HFFc6 (cell line): ENCODE results near the gene TBK1. TPM values are rescaled to one million over a fixed set of nuclear protein-coding genes. Genes with fewer than 3 reads are reported as not detected.

Experiments
- DNase-seq: peaks from one replicate; pipeline ENCODE4 v3.0.0-alpha.2; 2018
- H3K27ac Mint-ChIP-seq: 2 replicates; pipeline ENCODE4 v1.8.0; 2020; ENCODE audit warnings: mild to moderate bottlenecking, mixed read lengths
- H3K27me3 Mint-ChIP-seq: 2 replicates; pipeline ENCODE4 v1.8.0; 2021; ENCODE audit warnings: mild to moderate bottlenecking, moderate library complexity, mixed read lengths; ENCODE audit not compliant: insufficient read depth
- H3K36me3 Mint-ChIP-seq: 2 replicates; pipeline ENCODE4 v1.8.0; 2021; ENCODE audit warnings: low read depth, mixed read lengths
- H3K4me1 Mint-ChIP-seq: 2 replicates; pipeline ENCODE4 v1.8.0; 2020; ENCODE audit warnings: low read depth, mixed read lengths
- H3K4me3 Mint-ChIP-seq: 2 replicates; pipeline ENCODE4 v1.8.0; 2020; ENCODE audit warnings: mild to moderate bottlenecking, moderate library complexity, mixed read lengths
- H3K9me3 Mint-ChIP-seq: 2 replicates; pipeline ENCODE4 v1.8.0; 2020; ENCODE audit warnings: mild to moderate bottlenecking, mixed read lengths
- CTCF ChIP-seq: fragments of 200-600 bp; sonication (generic); IDR thresholded peaks from 2 replicates; pipeline ENCODE4 v1.5.0; 2021; ENCODE audit warnings: antibody characterized with exemption, mild to moderate bottlenecking
- total RNA-seq, 6 experiments: library from RNA; stranded (reverse); fragmentation: NEBNext Ultra II Directional; extraction: Animal tissue kit (Norgen Biotek cat#: 25700); gene quantifications; 2 replicates in 1 of 6; 3 replicates in 5 of 6; pipeline ENCODE4 v1.2.3, GENCODE V29; 2021

Gene TBK1
- total RNA-seq, 6 experiments from 2014 or later: 20.2 to 23.8 (median 21.0) TPM

GRCh38 chr12:64433915-64434314 is 18.0 kb upstream of the TBK1 start:
- no peak for TF ChIP-seq CTCF
- Mint-ChIP-seq H3K27ac (no peak overlapping the region), H3K4me1 (peaks cover 23% of the 10 kb centered on the region), H3K27me3 (no peaks in the 10 kb centered on the region), H3K9me3 (no peaks in the 10 kb centered on the region), H3K4me3 (no peak overlapping the region), H3K36me3 (peaks cover 73% of the 10 kb centered on the region)
- DNase-seq: no peak

- H3K4me1 Mint-ChIP-seq: no peaks in the 10 kb centered on the region
- no peak for DNase-seq
- TF ChIP-seq CTCF: no peak
- no peak overlapping the region for H3K27ac Mint-ChIP-seq
- no peaks in the 10 kb centered on the region; the same call in 1 of the 2 replicates for H3K27me3 Mint-ChIP-seq
- H3K36me3 Mint-ChIP-seq: peaks cover 41% of the 10 kb centered on the region
- no peak overlapping the region for H3K4me3 Mint-ChIP-seq
- H3K9me3 Mint-ChIP-seq: no peaks in the 10 kb centered on the region
Observed at GRCh38 chr12:64440100-64440499, 11.8 kb upstream of the TBK1 start.

- Mint-ChIP-seq H3K4me3 (no peak overlapping the region), H3K9me3 (no peaks in the 10 kb centered on the region), H3K27ac (no peak overlapping the region), H3K27me3 (no peaks in the 10 kb centered on the region; the same call in 1 of the 2 replicates), H3K4me1 (peaks cover 8% of the 10 kb centered on the region), H3K36me3 (peaks cover 31% of the 10 kb centered on the region)
- DNase-seq: no peak
- no peak for TF ChIP-seq CTCF
Observed at GRCh38 chr12:64445490-64445889, 6.4 kb upstream of the TBK1 start.

- Mint-ChIP-seq H3K36me3 (peaks cover 31% of the 10 kb centered on the region), H3K4me1 (peaks cover 17% of the 10 kb centered on the region), H3K27me3 (no peaks in the 10 kb centered on the region; the same call in 1 of the 2 replicates), H3K27ac (peak overlapping the region; percentile 20), H3K9me3 (no peaks in the 10 kb centered on the region), H3K4me3 (no peak overlapping the region)
- DNase-seq: no peak
- no peak for TF ChIP-seq CTCF
Observed at GRCh38 chr12:64446295-64446694, 5.6 kb upstream of the TBK1 start.

- H3K4me3 Mint-ChIP-seq: peak overlapping the region; percentile 98
- H3K9me3 Mint-ChIP-seq: no peaks in the 10 kb centered on the region
- peaks cover 8% of the 10 kb centered on the region for H3K27me3 Mint-ChIP-seq
- H3K27ac Mint-ChIP-seq: peak overlapping the region; percentile 96
- peaks cover 33% of the 10 kb centered on the region for H3K4me1 Mint-ChIP-seq
- H3K36me3 Mint-ChIP-seq: peaks cover 22% of the 10 kb centered on the region
- no peak for DNase-seq
- TF ChIP-seq CTCF: no peak
Observed at GRCh38 chr12:64450057-64450640, 1.8 kb upstream of the TBK1 start.
